Neuron (in vitro differentiated cells): ENCODE results near the gene CD2BP2.
A peak's percentile ranks its signal among the peaks of the same experiment; 100 is the strongest.
"Not testable (repeated sequence)": the region's sequence is repeated elsewhere in the genome, so short reads cannot be mapped to it uniquely, and the experiment has no call there.

Experiments used
- H2AFZ ChIP-seq: one replicate; pipeline ENCODE4 v1.6.1; 2013; ENCODE audit warnings: low read depth, mild to moderate bottlenecking, inconsistent platforms, low read length, moderate library complexity
- H3K27me3 ChIP-seq: one replicate; pipeline ENCODE4 v1.6.1; 2013; ENCODE audit warnings: low read length; ENCODE audit not compliant: insufficient read depth
- H3K36me3 ChIP-seq: one replicate; pipeline ENCODE4 v1.6.1; 2013; ENCODE audit warnings: low read length; ENCODE audit not compliant: insufficient read depth
- H3K4me1 ChIP-seq: one replicate; pipeline ENCODE4 v1.6.1; 2013; ENCODE audit warnings: low read length; ENCODE audit not compliant: insufficient read depth
- H3K4me3 ChIP-seq: 2 replicates; pipeline ENCODE4 v1.5.1; 2013; ENCODE audit warnings: mild to moderate bottlenecking, low read length, moderate library complexity
- H3K9me3 ChIP-seq: one replicate; pipeline ENCODE4 v1.6.1; 2013; ENCODE audit warnings: low read length

Gene CD2BP2

GRCh38 chr16:30335598-30336474 lies 19.3 kb downstream of the CD2BP2 start:
- no peaks in the 10 kb centered on the region for H3K27me3 ChIP-seq
- no peaks in the 10 kb centered on the region for H3K36me3 ChIP-seq
- peak overlapping the region; percentile 65 for H2AFZ ChIP-seq
- peaks cover 5% of the 10 kb centered on the region for H3K4me1 ChIP-seq
- peaks cover 2% of the 10 kb centered on the region for H3K9me3 ChIP-seq
- peak overlapping the region; percentile 95 for H3K4me3 ChIP-seq

- not testable (repeated sequence) for H3K4me1 ChIP-seq, H3K27me3 ChIP-seq, H3K36me3 ChIP-seq, H3K9me3 ChIP-seq
- peak overlapping the region; percentile 95 for H3K4me3 ChIP-seq
- peak overlapping the region; percentile 65 for H2AFZ ChIP-seq
These were observed 20.0 kb downstream of the CD2BP2 start for GRCh38 chr16:30335028-30335597.

- H3K4me1 ChIP-seq, H2AFZ ChIP-seq, H3K9me3 ChIP-seq, H3K36me3 ChIP-seq, H3K27me3 ChIP-seq: not testable (repeated sequence)
- peak overlapping the region; percentile 95 for H3K4me3 ChIP-seq
These were observed 20.6 kb downstream of the CD2BP2 start for GRCh38 chr16:30334473-30334989.

GRCh38 chr16:30324220-30324619 lies 30.9 kb downstream of the CD2BP2 start:
- not testable (repeated sequence) for H3K4me3 ChIP-seq

GRCh38 chr16:30318647-30319046 lies 36.5 kb downstream of the CD2BP2 start:
- H3K9me3 ChIP-seq, H3K4me3 ChIP-seq, H3K27me3 ChIP-seq, H3K4me1 ChIP-seq, H3K36me3 ChIP-seq, H2AFZ ChIP-seq: not testable (repeated sequence)

More at GRCh38 chr16:30324220-30324619, 30.9 kb downstream of the CD2BP2 start:
- H3K9me3 ChIP-seq, H2AFZ ChIP-seq, H3K36me3 ChIP-seq, H3K4me1 ChIP-seq, H3K27me3 ChIP-seq: not testable (repeated sequence)

- H3K9me3 ChIP-seq, H3K4me1 ChIP-seq, H3K36me3 ChIP-seq, H3K4me3 ChIP-seq, H2AFZ ChIP-seq, H3K27me3 ChIP-seq: not testable (repeated sequence)
These were observed 44.2 kb downstream of the CD2BP2 start for GRCh38 chr16:30310937-30311336.

- not testable (repeated sequence) for H3K36me3 ChIP-seq, H2AFZ ChIP-seq, H3K4me1 ChIP-seq, H3K4me3 ChIP-seq, H3K27me3 ChIP-seq, H3K9me3 ChIP-seq
These were observed 45.9 kb downstream of the CD2BP2 start for GRCh38 chr16:30309255-30309654.
